Tibial nerve (tissue), 4 donors: ENCODE data around the gene CDH13. TPM values are rescaled to one million over a fixed set of nuclear protein-coding genes. Genes with fewer than 3 reads are reported as not detected.

Experiments
- DNase-seq, 2 donors: peaks; one replicate each; pipeline ENCODE4 v3.0.0-alpha.2; 2019; ENCODE audit warnings: low spot score in 2 of 2
- H3K27ac ChIP-seq, 4 donors: fragments of 200-600 bp; sonication (generic) in 3 of 4; one replicate each; pipeline ENCODE4 v1.5.1; 2017 to 2019; ENCODE audit warnings: mild to moderate bottlenecking in 1 of 4
- H3K27me3 ChIP-seq, 2 donors: fragments of 200-600 bp; sonication (generic) in 1 of 2; one replicate each; pipeline versions ENCODE4 v1.5.1 to v1.6.0; 2017 to 2019
- H3K36me3 ChIP-seq, 3 donors: fragments of 200-600 bp; sonication (generic); one replicate each; pipeline ENCODE4 v1.5.1; 2018 to 2019
- H3K4me1 ChIP-seq, 4 donors: fragments of 200-600 bp; sonication (generic) in 3 of 4; one replicate each; pipeline ENCODE4 v1.5.1; 2017 to 2019
- H3K4me3 ChIP-seq, 4 donors: fragments of 200-600 bp; sonication (generic) in 3 of 4; one replicate each; pipeline ENCODE4 v1.5.1; 2017 to 2019; ENCODE audit warnings: mild to moderate bottlenecking in 1 of 4, moderate library complexity in 1 of 4
- H3K9me3 ChIP-seq, 4 donors: fragments of 200-600 bp; sonication (generic) in 3 of 4; one replicate each; pipeline ENCODE4 v1.5.1; 2017 to 2019
- EP300 ChIP-seq, 2 donors: sonication (generic); formaldehyde crosslinking; IDR thresholded peaks; one replicate each; pipeline ENCODE4 v1.6.1; 2017; ENCODE audit warnings: antibody characterized with exemption in 2 of 2, mild to moderate bottlenecking in 1 of 2
- POLR2A ChIP-seq, 2 donors: fragments of 450-650 bp; IDR thresholded peaks; one replicate each; pipeline ENCODE4 v1.6.1; 2017; ENCODE audit warnings: antibody characterized with exemption in 2 of 2, mild to moderate bottlenecking in 2 of 2, moderate library complexity in 2 of 2
- WGBS, 2 donors: methylation state at CpG; one replicate each; pipeline ENCODE4 v1.1.5; 2018; 5-methylcytosine and 5-hydroxymethylcytosine counted together
- total RNA-seq, 4 donors: library from RNA; depleted of rRNA; stranded (reverse); fragments of >200 nt; gene quantifications; one replicate each; pipeline ENCODE4 v1.1.0, GENCODE V29; 2016
- TF ChIP-seq, protein P1 (sequence below), 5 experiments: fragments of 200-600 bp in 3 of 5; fragments of 450-650 bp in 2 of 5; sonication (generic) in 3 of 5; IDR thresholded peaks; one replicate each; pipeline ENCODE4 v1.5.1; 2016 to 2019; ENCODE audit warnings: antibody characterized with exemption in 5 of 5, mild to moderate bottlenecking in 3 of 5, moderate library complexity in 2 of 5

The CDH13 gene
- total RNA-seq, 4 donors from 2014 or later: 4.1 to 14.4 (median 5.8) TPM

DNA sequence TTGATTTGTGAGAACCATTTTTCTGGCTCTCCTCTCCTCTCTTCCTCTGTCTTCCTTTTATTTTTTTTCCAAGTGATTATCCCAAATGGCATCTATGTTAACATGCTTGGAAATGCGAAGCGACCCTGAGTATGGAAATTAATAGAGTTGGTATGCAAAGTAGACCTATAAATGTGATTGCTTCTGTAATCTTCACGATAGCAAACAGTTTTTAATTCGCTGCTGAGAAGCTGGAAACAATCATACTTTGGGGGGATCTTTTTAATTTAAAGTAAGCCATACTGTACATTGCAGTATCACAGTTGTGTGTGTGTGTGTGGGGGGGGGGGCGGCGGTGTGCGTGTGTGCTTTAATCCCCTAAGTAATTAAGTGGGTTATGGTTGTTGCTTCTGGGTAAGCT, 233.3 kb downstream of the CDH13 start:
- Histone ChIP-seq H3K27me3 (no peaks in the 10 kb centered on the region), H3K27ac (no peak overlapping the region), H3K4me3 (no peak overlapping the region), H3K4me1 (no peaks in the 10 kb centered on the region), H3K36me3 (no peaks in the 10 kb centered on the region), H3K9me3 (peaks cover 0 to 3% (median 0%) of the 10 kb centered on the region in 4 donors)
- WGBS, 2 donors: 93 to 95% methylated on average over 7 of the region's 7 CpGs
- TF ChIP-seq POLR2A (IDR thresholded peaks at IDR 0.05) (no peak), EP300 (IDR thresholded peaks at IDR 0.05) (no peak)
- TF ChIP-seq, protein P1, sequence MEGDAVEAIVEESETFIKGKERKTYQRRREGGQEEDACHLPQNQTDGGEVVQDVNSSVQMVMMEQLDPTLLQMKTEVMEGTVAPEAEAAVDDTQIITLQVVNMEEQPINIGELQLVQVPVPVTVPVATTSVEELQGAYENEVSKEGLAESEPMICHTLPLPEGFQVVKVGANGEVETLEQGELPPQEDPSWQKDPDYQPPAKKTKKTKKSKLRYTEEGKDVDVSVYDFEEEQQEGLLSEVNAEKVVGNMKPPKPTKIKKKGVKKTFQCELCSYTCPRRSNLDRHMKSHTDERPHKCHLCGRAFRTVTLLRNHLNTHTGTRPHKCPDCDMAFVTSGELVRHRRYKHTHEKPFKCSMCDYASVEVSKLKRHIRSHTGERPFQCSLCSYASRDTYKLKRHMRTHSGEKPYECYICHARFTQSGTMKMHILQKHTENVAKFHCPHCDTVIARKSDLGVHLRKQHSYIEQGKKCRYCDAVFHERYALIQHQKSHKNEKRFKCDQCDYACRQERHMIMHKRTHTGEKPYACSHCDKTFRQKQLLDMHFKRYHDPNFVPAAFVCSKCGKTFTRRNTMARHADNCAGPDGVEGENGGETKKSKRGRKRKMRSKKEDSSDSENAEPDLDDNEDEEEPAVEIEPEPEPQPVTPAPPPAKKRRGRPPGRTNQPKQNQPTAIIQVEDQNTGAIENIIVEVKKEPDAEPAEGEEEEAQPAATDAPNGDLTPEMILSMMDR (IDR thresholded peaks at IDR 0.05): no peak
- DNase-seq: no peak

DNA sequence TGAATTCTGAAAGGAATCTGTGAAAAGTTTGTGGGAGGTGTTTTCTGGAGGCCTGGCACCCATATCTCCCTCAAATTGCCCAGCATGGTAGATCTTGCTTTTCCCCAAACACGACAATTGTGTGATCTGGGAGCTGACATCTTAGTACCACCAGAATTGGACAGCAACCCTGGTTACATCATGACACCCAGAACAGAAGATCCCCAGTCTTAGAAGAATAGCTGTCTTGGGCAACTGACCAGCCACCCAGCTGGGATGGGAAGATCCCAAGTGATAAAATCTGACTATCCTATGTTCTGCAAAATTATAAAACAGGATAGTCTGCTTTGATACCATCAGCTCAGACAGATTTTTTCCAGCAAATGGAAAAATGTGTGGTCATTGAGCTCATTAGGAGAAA, 235.3 kb downstream of the CDH13 start:
- no peaks in the 10 kb centered on the region for H3K36me3 ChIP-seq
- DNase-seq: no peak
- peaks cover 0 to 13% (median 0%) of the 10 kb centered on the region in 4 donors for H3K9me3 ChIP-seq
- H3K27me3 ChIP-seq: no peaks in the 10 kb centered on the region
- TF ChIP-seq, protein P1 (IDR thresholded peaks at IDR 0.05): no peak
- TF ChIP-seq EP300 (IDR thresholded peaks at IDR 0.05) (no peak), POLR2A (IDR thresholded peaks at IDR 0.05) (no peak)
- H3K4me1 ChIP-seq: no peaks in the 10 kb centered on the region
- no peak overlapping the region for H3K27ac ChIP-seq
- 79 to 87% methylated on average over 1 of the region's 1 CpG for WGBS, 2 donors
- no peak overlapping the region for H3K4me3 ChIP-seq

DNA sequence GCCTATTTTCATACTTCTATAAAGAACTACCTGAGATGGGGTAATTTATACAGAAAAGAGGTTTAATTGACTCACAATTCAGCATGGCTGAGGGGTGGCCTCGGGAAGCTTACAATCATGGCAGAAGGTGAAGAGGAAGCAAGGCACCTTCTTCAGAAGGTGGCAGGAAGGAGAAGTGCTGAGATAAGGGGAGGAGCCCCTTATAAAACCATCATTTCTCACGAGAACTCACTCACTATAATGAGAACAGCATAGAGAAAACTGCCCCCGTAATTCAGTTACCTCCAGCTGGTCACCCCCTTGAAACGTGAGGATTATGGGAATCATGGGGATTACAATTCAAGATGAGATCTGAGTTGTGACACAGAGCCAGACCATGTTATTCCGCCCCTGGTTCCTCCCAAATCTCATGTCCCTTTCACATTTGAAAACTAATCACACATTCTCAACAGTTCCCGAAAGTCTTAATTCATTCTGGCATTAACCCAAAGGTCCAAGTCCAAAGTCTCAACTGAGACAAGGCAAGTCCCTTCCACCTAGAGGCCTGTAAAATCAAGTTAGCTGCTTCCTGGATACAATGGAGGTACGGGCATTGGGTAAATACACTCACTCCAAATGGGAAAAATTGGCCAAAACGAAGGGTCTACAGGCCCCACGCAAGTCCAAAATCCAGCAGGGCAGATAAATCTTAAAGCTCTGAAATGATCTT, 237.7 kb downstream of the CDH13 start:
- H3K27ac ChIP-seq: no peak overlapping the region
- peaks cover 0 to 13% (median 0%) of the 10 kb centered on the region in 4 donors for H3K9me3 ChIP-seq
- WGBS, 2 donors: 83 to 85% methylated on average over 9 of the region's 9 CpGs
- DNase-seq: no peak
- no peak overlapping the region for H3K4me3 ChIP-seq
- H3K36me3 ChIP-seq: no peaks in the 10 kb centered on the region
- H3K27me3 ChIP-seq: no peaks in the 10 kb centered on the region
- H3K4me1 ChIP-seq: no peaks in the 10 kb centered on the region
- TF ChIP-seq EP300 (IDR thresholded peaks at IDR 0.05) (no peak), POLR2A (IDR thresholded peaks at IDR 0.05) (no peak)
- TF ChIP-seq, protein P1 (IDR thresholded peaks at IDR 0.05): no peak

DNA sequence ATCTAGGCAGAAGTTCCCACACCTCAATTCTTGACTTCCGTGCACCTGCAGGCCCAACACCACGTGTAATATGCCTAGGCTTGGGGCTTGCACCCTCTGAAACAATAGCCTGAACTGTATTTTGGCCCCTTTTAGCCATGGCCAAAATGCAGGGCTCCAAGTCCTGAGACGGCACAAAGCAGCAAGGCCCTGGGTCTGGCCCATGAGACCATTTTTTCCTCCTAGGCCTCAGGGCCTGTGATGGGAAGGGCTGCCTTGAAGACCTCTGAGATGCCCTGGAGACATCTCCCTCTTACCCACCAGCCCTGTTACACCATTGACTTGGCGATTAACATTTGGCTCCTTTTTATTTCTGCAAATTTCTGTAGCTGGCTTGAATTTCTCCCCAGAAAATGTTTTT, 238.6 kb downstream of the CDH13 start:
- Histone ChIP-seq H3K9me3 (peaks cover 0 to 13% (median 0%) of the 10 kb centered on the region in 4 donors), H3K36me3 (no peaks in the 10 kb centered on the region), H3K27ac (no peak overlapping the region), H3K4me3 (no peak overlapping the region), H3K27me3 (no peaks in the 10 kb centered on the region), H3K4me1 (no peaks in the 10 kb centered on the region)
- no peak for DNase-seq
- WGBS, 2 donors: 71 to 79% methylated on average over 4 of the region's 4 CpGs
- TF ChIP-seq, protein P1 (IDR thresholded peaks at IDR 0.05): no peak
- TF ChIP-seq EP300 (IDR thresholded peaks at IDR 0.05) (no peak), POLR2A (IDR thresholded peaks at IDR 0.05) (no peak)

DNA sequence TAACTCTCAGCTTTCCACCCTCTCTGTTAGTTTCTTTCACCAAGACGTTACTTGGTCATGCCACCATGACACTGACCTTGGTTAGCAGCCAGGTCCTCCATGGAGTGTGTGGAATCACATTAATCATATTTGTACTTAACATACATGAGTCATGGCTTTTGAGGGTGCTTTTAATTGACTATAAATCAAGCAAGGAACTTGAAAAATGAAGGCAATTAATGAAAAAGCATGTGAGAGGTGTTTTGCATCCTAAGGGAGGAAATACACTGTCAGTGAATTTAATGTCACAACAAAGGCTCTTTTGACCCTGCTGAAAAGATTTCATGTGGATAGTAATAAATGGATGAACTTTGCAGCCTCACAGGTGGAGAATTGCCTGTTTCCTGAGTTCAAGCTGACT, 240.7 kb downstream of the CDH13 start:
- 22 to 39% methylated on average over 1 of the region's 1 CpG for WGBS, 2 donors
- no peak for TF ChIP-seq EP300 (IDR thresholded peaks at IDR 0.05)
- TF ChIP-seq, protein P1 (IDR thresholded peaks at IDR 0.05): no peak
- TF ChIP-seq POLR2A (IDR thresholded peaks at IDR 0.05): no peak
- Histone ChIP-seq H3K9me3 (peaks cover 0 to 23% (median 0%) of the 10 kb centered on the region in 4 donors), H3K4me1 (no peaks in the 10 kb centered on the region), H3K4me3 (no peak overlapping the region), H3K36me3 (no peaks in the 10 kb centered on the region), H3K27me3 (no peaks in the 10 kb centered on the region), H3K27ac (no peak overlapping the region)
- DNase-seq: no peak
